ENCODE measurements around the gene TMEM18. TPM values are rescaled to one million over a fixed set of nuclear protein-coding genes. Genes with fewer than 3 reads are reported as not detected.

TMEM18 gene
- total RNA-seq, 1 donor from 2014 or later = 18.0 TPM

- DNase-seq (ENCODE audit: low read depth) = no peak
These were observed 3.4 kb downstream of the TMEM18 start for GRCh38 chr2:673615-674320.

- no peak for DNase-seq (ENCODE audit: low read depth)
These were observed 4.2 kb downstream of the TMEM18 start for GRCh38 chr2:673016-673415.

GRCh38 chr2:672606-672905, 4.7 kb downstream of the TMEM18 start:
- no peak for DNase-seq (ENCODE audit: low read depth)

- no peak for DNase-seq (ENCODE audit: low read depth)
These were observed 5.2 kb downstream of the TMEM18 start for GRCh38 chr2:671787-672605.

DNA sequence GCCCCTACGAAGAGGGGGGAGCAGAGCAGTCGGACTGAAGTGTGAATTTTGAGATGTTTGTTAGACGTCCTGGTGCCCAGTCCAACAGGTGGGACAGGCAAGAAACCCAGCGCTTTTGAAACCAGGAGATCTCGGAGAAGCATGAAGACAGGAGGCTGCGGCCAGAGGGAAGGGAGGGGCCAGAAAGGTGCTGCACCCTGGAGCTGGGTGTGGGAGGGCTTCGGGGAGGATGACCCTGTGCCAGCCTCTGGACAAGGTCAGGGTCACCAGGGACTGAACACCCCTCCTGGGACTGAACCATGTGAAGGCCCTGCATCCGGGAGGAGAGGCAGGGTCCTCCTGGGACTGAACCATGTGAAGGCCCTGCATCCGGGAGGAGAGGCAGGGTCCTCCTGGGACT, 6.1 kb downstream of the TMEM18 start:
- no peak for DNase-seq (ENCODE audit: low read depth)

DNA sequence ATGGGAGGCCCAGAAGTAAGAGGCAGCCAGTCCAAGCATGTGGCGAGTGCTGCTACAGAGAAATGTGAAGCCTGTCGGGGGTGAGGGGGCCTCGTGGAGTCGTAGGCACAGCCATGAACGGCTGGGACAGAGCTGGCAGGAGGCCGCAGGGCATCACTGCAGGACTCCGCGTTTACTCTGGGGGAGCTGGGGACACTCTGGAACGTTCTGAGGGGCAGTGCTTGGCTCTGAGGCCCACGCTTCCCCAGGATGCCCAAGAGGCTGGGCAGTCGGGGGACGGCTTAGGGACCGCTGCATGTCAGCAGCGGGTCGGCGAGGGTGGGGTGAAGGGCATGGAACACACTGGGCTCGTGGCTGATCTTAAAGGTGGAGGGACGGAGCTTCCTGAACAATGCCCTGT, 6.6 kb downstream of the TMEM18 start:
- DNase-seq (ENCODE audit: low read depth) = no peak

DNA sequence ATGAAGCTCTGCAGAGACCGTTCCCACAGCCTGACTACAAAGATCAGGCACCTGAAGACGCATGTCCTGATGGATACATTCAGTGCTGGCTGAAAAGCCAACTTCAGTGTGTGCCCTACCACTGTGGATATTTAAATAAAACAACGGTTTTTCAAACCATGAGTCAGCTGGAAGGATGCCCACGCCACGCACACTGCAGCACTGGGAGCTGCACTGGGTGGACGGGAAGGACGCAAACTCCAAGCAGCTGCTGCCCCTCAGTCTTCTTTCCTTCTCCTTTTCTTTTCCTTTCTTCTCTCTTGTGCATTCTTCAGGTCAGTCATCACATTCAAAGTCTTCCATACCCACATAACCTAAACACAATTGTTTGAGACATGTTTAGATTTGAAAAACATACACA, 7.9 kb downstream of the TMEM18 start:
- DNase-seq (ENCODE audit: low read depth) = peak; percentile 61

- no peak for DNase-seq (ENCODE audit: low read depth)
These were observed 9.2 kb downstream of the TMEM18 start for GRCh38 chr2:668000-668398.

DNA sequence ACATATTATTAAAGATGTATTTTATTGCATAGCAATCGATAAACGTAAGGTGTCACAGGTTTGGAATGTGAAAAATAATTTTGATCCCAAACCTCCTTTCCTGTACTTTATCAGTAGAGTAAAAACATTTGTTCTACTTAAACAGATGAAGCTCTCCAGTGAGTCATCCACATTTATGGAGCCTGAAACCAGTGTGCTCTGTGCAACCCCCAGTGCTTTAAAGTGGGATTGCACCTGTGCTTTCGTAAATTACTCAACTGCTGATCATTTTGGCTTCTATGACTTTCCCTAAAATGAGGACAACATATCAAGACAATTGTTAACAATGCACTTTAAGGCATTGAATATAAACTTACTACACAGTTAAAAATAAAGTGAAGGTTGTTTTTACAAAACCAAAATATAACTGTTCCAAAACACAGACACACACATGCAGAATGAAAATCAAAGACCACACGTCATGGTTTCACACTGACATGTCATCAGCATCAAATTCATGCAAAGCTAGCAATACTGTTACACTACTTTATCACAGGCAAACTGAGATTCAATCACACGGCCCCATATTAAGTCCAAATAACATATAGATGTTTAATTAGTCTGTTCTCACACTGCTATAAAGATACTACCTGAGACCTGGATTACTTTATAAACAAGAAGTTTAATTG, 9.7 kb downstream of the TMEM18 start:
- peak; percentile 72 for DNase-seq (ENCODE audit: low read depth)

DNA sequence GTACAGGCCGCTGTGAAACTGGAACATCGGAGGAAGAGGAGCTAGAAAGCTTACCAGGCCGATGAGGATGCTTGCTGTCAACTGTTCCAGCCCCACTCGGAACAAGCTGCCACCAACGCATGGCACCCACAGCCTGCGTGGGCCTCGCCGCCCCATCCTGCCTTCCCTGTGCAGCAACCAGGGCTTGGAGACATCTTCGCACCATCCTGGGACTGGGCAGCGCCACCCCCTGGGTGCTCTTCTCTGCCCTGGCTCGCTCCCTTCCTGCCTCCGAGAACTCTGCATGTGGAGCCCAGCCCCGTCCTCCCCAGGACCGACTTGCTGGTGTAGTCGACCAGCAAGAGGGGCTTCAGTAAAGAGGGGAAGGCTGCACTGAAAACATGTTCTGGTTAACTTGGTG, 10.8 kb downstream of the TMEM18 start:
- no peak for DNase-seq (ENCODE audit: low read depth)

GRCh38 chr2:665340-666073, 11.7 kb downstream of the TMEM18 start:
- DNase-seq (ENCODE audit: low read depth) = no peak

DNA sequence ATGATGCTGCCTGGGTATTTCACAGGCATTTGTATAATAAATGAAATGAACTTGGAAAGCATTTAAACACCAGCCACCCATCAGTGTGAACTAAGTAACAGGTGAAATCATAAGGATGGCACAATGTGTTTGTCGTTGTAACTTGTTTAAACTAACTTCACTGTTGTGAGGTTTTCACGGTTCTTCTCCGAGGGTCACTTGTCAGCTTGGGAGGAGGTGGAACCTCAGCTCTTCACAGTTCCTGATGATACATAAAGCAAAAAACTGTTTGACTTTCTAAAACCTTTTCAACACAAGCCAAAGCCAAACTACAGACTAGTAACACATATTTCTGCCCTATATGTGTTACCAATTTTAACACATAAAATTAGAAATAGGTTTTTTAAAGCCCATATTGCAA, 13.1 kb downstream of the TMEM18 start:
- DNase-seq (ENCODE audit: low read depth) = no peak

DNA sequence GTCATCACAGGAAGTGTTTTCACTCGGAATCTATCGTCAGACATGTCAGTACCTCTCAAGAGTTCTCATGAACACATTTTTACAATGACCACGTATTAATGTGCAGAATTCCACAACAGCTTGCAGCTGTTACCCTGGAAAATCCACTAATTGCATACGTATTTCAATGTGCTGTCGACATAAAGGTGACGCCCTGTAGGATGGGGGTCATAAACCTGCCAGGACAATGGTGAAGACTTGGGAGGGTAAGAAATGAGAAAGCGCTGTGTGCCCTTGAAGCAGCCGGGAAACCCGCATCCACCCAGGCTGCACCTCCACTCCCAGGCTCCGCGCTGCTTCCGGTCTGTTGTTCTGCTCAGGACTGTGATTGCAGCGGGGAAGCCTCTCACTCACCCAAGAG, 14.0 kb downstream of the TMEM18 start:
- no peak for DNase-seq (ENCODE audit: low read depth)

- no peak for DNase-seq (ENCODE audit: low read depth)
These were observed 15.9 kb downstream of the TMEM18 start for GRCh38 chr2:661360-661635.

- DNase-seq (ENCODE audit: low read depth) = no peak
These were observed 16.4 kb downstream of the TMEM18 start for GRCh38 chr2:660586-661359.

GRCh38 chr2:660029-660428, 17.2 kb downstream of the TMEM18 start:
- no peak for DNase-seq (ENCODE audit: low read depth)

GRCh38 chr2:658426-658825, 18.8 kb downstream of the TMEM18 start:
- no peak for DNase-seq (ENCODE audit: low read depth)

DNA sequence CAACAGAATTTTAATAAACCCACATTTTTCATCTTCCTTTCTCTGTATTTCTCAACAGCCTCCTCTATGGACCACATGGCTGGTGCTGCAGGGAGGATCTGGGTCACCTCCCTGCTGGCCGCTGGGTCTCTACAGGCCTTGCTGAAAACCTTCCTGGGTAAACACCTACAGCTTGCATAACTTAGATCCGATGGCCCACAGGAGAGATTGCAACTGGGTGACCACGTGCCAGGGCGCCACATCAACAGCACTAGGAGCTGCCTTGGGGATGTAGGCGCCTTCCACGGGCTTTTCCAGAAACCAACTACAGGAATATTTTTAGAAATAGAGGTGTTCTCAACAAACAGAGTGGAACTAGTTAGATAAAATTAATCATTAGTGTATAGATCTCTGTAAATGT, 19.4 kb downstream of the TMEM18 start:
- no peak for DNase-seq (ENCODE audit: low read depth)

- no peak for DNase-seq (ENCODE audit: low read depth)
These were observed 20.5 kb downstream of the TMEM18 start for GRCh38 chr2:656676-657075.

GRCh38 chr2:655626-656025, 21.6 kb downstream of the TMEM18 start:
- peak; percentile 14 for DNase-seq (ENCODE audit: low read depth)

DNA sequence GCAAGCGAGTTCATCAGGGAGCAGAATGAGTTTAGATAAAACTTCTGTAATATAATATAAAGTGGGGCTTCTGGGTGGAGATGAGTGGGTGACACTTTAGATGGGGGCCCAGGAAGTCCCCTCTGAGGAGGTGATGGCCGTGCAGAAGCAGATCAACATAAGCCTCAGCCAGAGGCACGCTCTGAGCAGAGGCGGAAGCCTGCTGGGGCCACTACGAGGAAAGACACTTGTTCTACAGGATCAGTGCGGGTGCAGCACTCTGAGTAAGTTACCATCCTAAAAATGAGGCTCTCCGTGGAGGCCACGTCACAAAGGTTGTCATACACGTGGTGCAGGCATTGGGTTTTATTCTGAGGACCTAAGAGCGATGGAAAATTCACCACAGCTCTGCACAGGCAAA, 22.3 kb downstream of the TMEM18 start:
- no peak for DNase-seq (ENCODE audit: low read depth)
